Ovary (tissue), 3 donors: ENCODE measurements around the gene GJA8.
"Not testable (repeated sequence)": the region's sequence is repeated elsewhere in the genome, so short reads cannot be mapped to it uniquely, and the experiment has no call there.

Experiments
- EP300 ChIP-seq: sonication (generic); formaldehyde crosslinking; IDR thresholded peaks from one replicate; pipeline ENCODE4 v1.6.1; 2017; ENCODE audit warnings: antibody characterized with exemption
- POLR2A ChIP-seq: fragments of 450-650 bp; IDR thresholded peaks from one replicate; pipeline ENCODE4 v1.6.1; 2017; ENCODE audit warnings: antibody characterized with exemption, mild to moderate bottlenecking, moderate library complexity
- TF ChIP-seq, protein P1 (sequence below), 3 donors: fragments of 450-650 bp in 2 of 3; fragments of 200-600 bp in 1 of 3; IDR thresholded peaks; one replicate each; pipeline versions ENCODE4 v1.5.1 to v1.8.0; 2016 to 2022; ENCODE audit warnings: antibody characterized with exemption in 3 of 3, mild to moderate bottlenecking in 1 of 3
- donor health status: DM: no; HTN: no; CAD: no.

DNA sequence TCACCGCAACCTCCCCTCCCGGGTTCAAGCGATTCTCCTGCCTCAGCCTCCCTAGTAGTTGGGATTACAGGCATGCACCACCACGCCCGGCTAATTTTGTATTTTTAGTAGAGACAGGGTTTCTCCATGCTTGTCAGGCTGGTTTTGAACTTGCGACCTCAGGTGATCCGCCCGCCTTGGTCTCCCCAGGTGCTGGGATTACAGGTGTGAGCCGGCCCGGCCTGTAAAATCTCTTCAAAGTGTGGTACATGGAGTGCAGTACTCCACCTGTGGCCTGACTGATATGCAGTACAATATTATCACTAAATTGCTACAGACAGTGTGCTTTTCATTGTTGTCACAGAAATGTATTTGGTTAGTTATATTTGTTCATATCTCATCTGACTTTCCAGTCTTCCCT lies 25.1 kb downstream of the GJA8 start:
- TF ChIP-seq, protein P1, sequence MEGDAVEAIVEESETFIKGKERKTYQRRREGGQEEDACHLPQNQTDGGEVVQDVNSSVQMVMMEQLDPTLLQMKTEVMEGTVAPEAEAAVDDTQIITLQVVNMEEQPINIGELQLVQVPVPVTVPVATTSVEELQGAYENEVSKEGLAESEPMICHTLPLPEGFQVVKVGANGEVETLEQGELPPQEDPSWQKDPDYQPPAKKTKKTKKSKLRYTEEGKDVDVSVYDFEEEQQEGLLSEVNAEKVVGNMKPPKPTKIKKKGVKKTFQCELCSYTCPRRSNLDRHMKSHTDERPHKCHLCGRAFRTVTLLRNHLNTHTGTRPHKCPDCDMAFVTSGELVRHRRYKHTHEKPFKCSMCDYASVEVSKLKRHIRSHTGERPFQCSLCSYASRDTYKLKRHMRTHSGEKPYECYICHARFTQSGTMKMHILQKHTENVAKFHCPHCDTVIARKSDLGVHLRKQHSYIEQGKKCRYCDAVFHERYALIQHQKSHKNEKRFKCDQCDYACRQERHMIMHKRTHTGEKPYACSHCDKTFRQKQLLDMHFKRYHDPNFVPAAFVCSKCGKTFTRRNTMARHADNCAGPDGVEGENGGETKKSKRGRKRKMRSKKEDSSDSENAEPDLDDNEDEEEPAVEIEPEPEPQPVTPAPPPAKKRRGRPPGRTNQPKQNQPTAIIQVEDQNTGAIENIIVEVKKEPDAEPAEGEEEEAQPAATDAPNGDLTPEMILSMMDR (IDR thresholded peaks at IDR 0.05) = not testable (repeated sequence)
- TF ChIP-seq POLR2A, EP300: not testable (repeated sequence)
